Lung (tissue), 12 donors: ENCODE results near the gene TTC3. TPM values are rescaled to one million over a fixed set of nuclear protein-coding genes. Genes with fewer than 3 reads are reported as not detected.

ENCODE experiments used
- ATAC-seq: fragments of 200-7000 bp; cut with Tn5 transposase; one replicate; pipeline ENCODE4 v1.9.1; 2020; ENCODE audit warnings: moderate number of reproducible peaks; ENCODE audit not compliant: insufficient read depth, low FRiP score
- DNase-seq, 3 donors: peaks; one replicate each; pipeline ENCODE4 v3.0.0-alpha.2; 2013 to 2017
- H3K27ac ChIP-seq, 2 donors: one replicate each; pipeline ENCODE4 v1.5.1; 2013; ENCODE audit warnings: mild to moderate bottlenecking in 2 of 2, moderate library complexity in 2 of 2, control low read depth in 1 of 2, inconsistent platforms in 1 of 2, low read depth in 1 of 2, low read length in 1 of 2
- H3K27me3 ChIP-seq, 3 donors: one replicate each; pipeline ENCODE4 v1.5.1; 2013; ENCODE audit warnings: low read length in 2 of 3; ENCODE audit not compliant: control insufficient read depth in 3 of 3, insufficient read depth in 3 of 3
- H3K36me3 ChIP-seq, 4 donors: one replicate each; pipeline ENCODE4 v1.5.1; 2013; ENCODE audit warnings: low read length in 4 of 4, mild to moderate bottlenecking in 1 of 4, moderate library complexity in 1 of 4; ENCODE audit not compliant: control insufficient read depth in 4 of 4, insufficient read depth in 4 of 4
- H3K4me1 ChIP-seq, 5 donors: one replicate each; pipeline ENCODE4 v1.5.1; 2013; ENCODE audit warnings: low read length in 5 of 5, mild to moderate bottlenecking in 2 of 5, moderate library complexity in 1 of 5; ENCODE audit not compliant: control insufficient read depth in 5 of 5, insufficient read depth in 5 of 5
- H3K4me3 ChIP-seq: one replicate; pipeline ENCODE4 v1.5.1; 2013; ENCODE audit warnings: mild to moderate bottlenecking, control low read depth, moderate library complexity
- H3K9ac ChIP-seq, 2 donors: one replicate each; pipeline ENCODE4 v1.5.1; 2013; ENCODE audit warnings: low read length in 2 of 2, control low read depth in 1 of 2; ENCODE audit not compliant: insufficient read depth in 1 of 2
- H3K9me3 ChIP-seq, 4 donors: one replicate each; pipeline ENCODE4 v1.5.1; 2013; ENCODE audit warnings: low read length in 3 of 4, mild to moderate bottlenecking in 1 of 4, moderate library complexity in 1 of 4; ENCODE audit not compliant: control insufficient read depth in 4 of 4, insufficient read depth in 3 of 4
- CTCF ChIP-seq: IDR thresholded peaks from 2 replicates; pipeline ENCODE4 v1.5.1; 2012; ENCODE audit warnings: mild to moderate bottlenecking; ENCODE audit errors: control extremely low read depth, extremely low read depth
- whole genome bisulfite sequencing, 2 donors: extraction: QIAGEN DNeasy Blood & Tissue Kit; methylation state at CpG; one replicate each; pipeline ENCODE4 v1.1.7; 2013; 5-methylcytosine and 5-hydroxymethylcytosine counted together
- polyA plus RNA-seq, 2 donors: library from polyadenylated mRNA; stranded (reverse); fragments of 200-250 nt; gene quantifications; one replicate each; pipeline ENCODE4 v1.2.1, GENCODE V29; 2013
- total RNA-seq, 2 donors: library from RNA; depleted of rRNA in 1 of 2; stranded (reverse); fragments of >200 nt in 1 of 2; gene quantifications; one replicate each; pipeline ENCODE4 v1.2.1, GENCODE V29; 2014 to 2021
- donor health status: control.
- donor health status: control.
- donor health status: Bipolar disorder and iron deficiency.
- donor health status: healthy.
- donor health status: DM: yes; HTN: yes; CAD: no.

The TTC3 gene
- total and polyA plus RNA-seq, 4 donors, result 19.0 to 310 (median 50.9) TPM

GRCh38 chr21:37149411-37149810 is 76.4 kb downstream of the TTC3 start:
- Histone ChIP-seq H3K4me1 (peaks cover 0 to 9% (median 2%) of the 10 kb centered on the region in 5 donors), H3K27ac (no peak overlapping the region), H3K9me3 (no peaks in the 10 kb centered on the region), H3K9ac (no peak overlapping the region), H3K4me3 (no peak overlapping the region), H3K36me3 (peaks cover 17 to 56% (median 19%) of the 10 kb centered on the region in 4 donors), H3K27me3 (no peaks in the 10 kb centered on the region)
- ATAC-seq (no peak), DNase-seq (no peak)
- no peak for TF ChIP-seq CTCF

- Histone ChIP-seq H3K9me3 (no peaks in the 10 kb centered on the region), H3K36me3 (peaks cover 11 to 44% (median 15%) of the 10 kb centered on the region in 4 donors), H3K27me3 (no peaks in the 10 kb centered on the region), H3K4me3 (no peak overlapping the region), H3K27ac (no peak overlapping the region), H3K4me1 (peaks cover 0 to 10% (median 0%) of the 10 kb centered on the region in 5 donors), H3K9ac (no peak overlapping the region)
- DNase-seq, result peak in 2 of 3 donors; percentile 63 to 79
- no peak for TF ChIP-seq CTCF
- WGBS, 2 donors, result 64 to 83% methylated on average over 4 of the region's 4 CpGs
- ATAC-seq, result no peak
Observed at GRCh38 chr21:37153196-37153934, 80.3 kb downstream of the TTC3 start.

GRCh38 chr21:37153935-37154350 is 80.9 kb downstream of the TTC3 start:
- Histone ChIP-seq H3K27me3 (no peaks in the 10 kb centered on the region), H3K4me3 (no peak overlapping the region), H3K36me3 (peaks cover 10 to 44% (median 19%) of the 10 kb centered on the region in 4 donors), H3K4me1 (peaks cover 0 to 10% (median 0%) of the 10 kb centered on the region in 5 donors), H3K27ac (peak overlapping the region in 1 of 2 donors; percentile 73), H3K9ac (no peak overlapping the region), H3K9me3 (no peaks in the 10 kb centered on the region)
- TF ChIP-seq CTCF, result no peak
- DNase-seq (peak in 1 of 3 donors; percentile 66), ATAC-seq (peak; percentile 34)
- 69 to 85% methylated on average over 9 of the region's 9 CpGs for WGBS, 2 donors
